CD14-positive monocyte (primary cell): Measurements from ENCODE around the gene OR7A5. TPM values are rescaled to one million over a fixed set of nuclear protein-coding genes. Genes with fewer than 3 reads are reported as not detected.

ENCODE experiments used
- DNase-seq, 3 donors: peaks; one replicate each; pipeline ENCODE4 v3.0.0-alpha.2; 2011 to 2022
- H2AFZ ChIP-seq: 2 replicates; pipeline ENCODE4 v1.6.0; 2012; ENCODE audit warnings: mild to moderate bottlenecking, low read depth, low read length, inconsistent platforms; ENCODE audit not compliant: insufficient read depth, poor library complexity, severe bottlenecking
- H3K27ac ChIP-seq, 2 donors: 1 replicate in 1 of 2; 2 replicates in 1 of 2; pipeline ENCODE4 v1.5.1; 2012 to 2013; ENCODE audit warnings: low read length in 2 of 2, control low read depth in 1 of 2, inconsistent platforms in 1 of 2, low read depth in 1 of 2, mild to moderate bottlenecking in 1 of 2
- H3K27me3 ChIP-seq, 2 donors: one replicate each; pipeline versions ENCODE4 v1.6.0 to v1.6.1; 2011 to 2013; ENCODE audit warnings: low read length in 2 of 2; ENCODE audit not compliant: control insufficient read depth in 2 of 2, insufficient read depth in 2 of 2
- H3K36me3 ChIP-seq, 2 donors: replicated peaks in 1 of 2; 1 replicate in 1 of 2; 2 replicates in 1 of 2; pipeline versions ENCODE4 v1.5.1 to v1.6.1; 2012 to 2013; ENCODE audit warnings: low read length in 2 of 2, control low read depth in 1 of 2, inconsistent platforms in 1 of 2, mild to moderate bottlenecking in 1 of 2; ENCODE audit not compliant: insufficient read depth in 2 of 2, control insufficient read depth in 1 of 2
- H3K4me1 ChIP-seq, 2 donors: 1 replicate in 1 of 2; 2 replicates in 1 of 2; pipeline versions ENCODE4 v1.5.1 to v1.6.1; 2012 to 2013; ENCODE audit warnings: low read length in 2 of 2, control low read depth in 1 of 2, inconsistent platforms in 1 of 2, mild to moderate bottlenecking in 1 of 2, moderate library complexity in 1 of 2; ENCODE audit not compliant: insufficient read depth in 2 of 2, control insufficient read depth in 1 of 2
- H3K4me2 ChIP-seq: replicated peaks from 2 replicates; pipeline ENCODE3; 2012; ENCODE audit warnings: low read length, moderate library complexity, mild to moderate bottlenecking; ENCODE audit not compliant: poor library complexity, severe bottlenecking; ENCODE audit errors: extremely low read depth
- H3K4me3 ChIP-seq, 3 experiments: fragments of 200-600 bp in 1 of 3; sonication (generic) in 1 of 3; replicated peaks in 1 of 3; 1 replicate in 2 of 3; 2 replicates in 1 of 3; pipeline ENCODE4 v1.5.1; 2011 to 2013; ENCODE audit warnings: low read length in 3 of 3, mild to moderate bottlenecking in 3 of 3, control low read depth in 2 of 3, low read depth in 2 of 3, inconsistent platforms in 1 of 3, moderate library complexity in 1 of 3
- H3K79me2 ChIP-seq: 2 replicates; pipeline ENCODE4 v1.6.0; 2012; ENCODE audit warnings: mild to moderate bottlenecking, control low read depth, inconsistent platforms, low read length, moderate library complexity; ENCODE audit not compliant: insufficient read depth
- H3K9ac ChIP-seq: 2 replicates; pipeline ENCODE4 v1.6.0; 2017; ENCODE audit warnings: low read length, mild to moderate bottlenecking; ENCODE audit not compliant: insufficient read depth, poor library complexity, severe bottlenecking
- H3K9me3 ChIP-seq, 2 donors: replicated peaks in 1 of 2; 1 replicate in 1 of 2; 2 replicates in 1 of 2; pipeline versions ENCODE4 v1.5.1 to v1.6.1; 2012 to 2013; ENCODE audit warnings: low read length in 2 of 2, control low read depth in 1 of 2; ENCODE audit not compliant: control insufficient read depth in 1 of 2, insufficient read depth in 1 of 2
- H4K20me1 ChIP-seq: 2 replicates; pipeline ENCODE4 v1.6.0; 2012; ENCODE audit warnings: mild to moderate bottlenecking, low read length, control low read depth, moderate library complexity; ENCODE audit not compliant: insufficient read depth
- H3K27ac Mint-ChIP-seq, 7 donors: one replicate each; pipeline ENCODE4 v1.8.0; 2020; ENCODE audit warnings: mild to moderate bottlenecking in 7 of 7, mixed read lengths in 7 of 7, moderate library complexity in 6 of 7, inconsistent platforms in 2 of 7
- H3K27me3 Mint-ChIP-seq, 3 donors: one replicate each; pipeline ENCODE4 v1.8.0; 2021 to 2022; ENCODE audit warnings: low read depth in 3 of 3, mild to moderate bottlenecking in 3 of 3, mixed read lengths in 3 of 3, moderate library complexity in 3 of 3, inconsistent platforms in 1 of 3
- H3K36me3 Mint-ChIP-seq, 2 donors: one replicate each; pipeline ENCODE4 v1.8.0; 2020; ENCODE audit warnings: mixed read lengths in 2 of 2, inconsistent platforms in 1 of 2, mild to moderate bottlenecking in 1 of 2
- H3K4me1 Mint-ChIP-seq: one replicate; pipeline ENCODE4 v1.8.0; 2020; ENCODE audit warnings: mild to moderate bottlenecking, mixed read lengths
- H3K4me3 Mint-ChIP-seq, 2 donors: one replicate each; pipeline ENCODE4 v1.8.0; 2020; ENCODE audit warnings: mild to moderate bottlenecking in 2 of 2, mixed read lengths in 2 of 2, moderate library complexity in 1 of 2
- H3K9me3 Mint-ChIP-seq, 7 donors: one replicate each; pipeline ENCODE4 v1.8.0; 2020 to 2022; ENCODE audit warnings: mixed read lengths in 7 of 7, mild to moderate bottlenecking in 6 of 7, moderate library complexity in 6 of 7, inconsistent platforms in 2 of 7
- WGBS: methylation state at CpG from one replicate; pipeline ENCODE4 v1.1.5; 2013; ENCODE audit warnings: missing lambda C conversion rate; ENCODE audit not compliant: insufficient coverage; 5-methylcytosine and 5-hydroxymethylcytosine counted together
- intact Hi-C, 2 donors: fragments of 100-400 bp; cut with micrococcal nuclease; formaldehyde crosslinking; loops; one replicate each; pipeline versions ENCODE4 v1.15.0 to v1.15.1; 2023
- polyA plus RNA-seq, 3 donors: library from polyadenylated mRNA; depleted of rRNA in 1 of 3; unstranded in 2 of 3; stranded (reverse) in 1 of 3; fragments of 300-500 nt in 2 of 3; fragments of >200 nt in 1 of 3; fragmentation: Illumina TruSeq in 2 of 3; gene quantifications; 1 replicate in 2 of 3; 2 replicates in 1 of 3; pipeline ENCODE4 v1.2.3, GENCODE V29; 2012 to 2021
- TF ChIP-seq, protein P1 (sequence below): fragments of 200-600 bp; IDR thresholded peaks from one replicate; pipeline ENCODE4 v1.8.0; 2022; ENCODE audit warnings: antibody characterized with exemption, mild to moderate bottlenecking

OR7A5 gene
- polyA plus RNA-seq, 3 donors: not detected

DNA sequence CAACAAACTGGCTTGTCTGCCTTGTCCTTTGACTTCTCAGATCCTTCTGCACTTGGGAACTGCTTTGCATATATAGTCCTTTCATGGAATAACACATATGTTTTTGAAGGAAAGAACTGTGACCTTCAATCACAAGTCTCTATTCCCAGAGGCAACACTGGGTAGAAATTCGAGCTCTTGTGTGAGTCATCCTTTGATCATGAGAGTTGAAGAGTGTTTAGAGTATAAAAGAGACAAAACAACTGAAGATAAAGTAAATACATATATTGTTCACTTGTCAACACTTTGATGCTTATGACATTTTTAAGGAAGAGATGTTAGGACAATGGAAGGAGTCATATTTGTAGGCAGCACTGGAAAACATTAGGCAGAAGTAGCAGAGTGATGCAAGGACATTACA is 5.2 kb upstream of the OR7A5 start:
- Histone ChIP-seq H3K9ac (no peak overlapping the region), H3K9me3 (no peaks in the 10 kb centered on the region), H3K79me2 (no peaks in the 10 kb centered on the region), H3K27ac (no peak overlapping the region), H3K27me3 (no peaks in the 10 kb centered on the region), H3K4me3 (no peak overlapping the region), H4K20me1 (no peaks in the 10 kb centered on the region), H3K4me1 (no peaks in the 10 kb centered on the region), H3K4me2 (no peak overlapping the region), H3K36me3 (no peaks in the 10 kb centered on the region), H2AFZ (no peak overlapping the region)
- intact Hi-C loops: no loop called here
- H3K36me3 Mint-ChIP-seq: no peaks in the 10 kb centered on the region
- H3K27me3 Mint-ChIP-seq: peaks cover 2 to 8% (median 6%) of the 10 kb centered on the region in 3 donors
- no peak for DNase-seq
- peaks cover 0 to 7% (median 4%) of the 10 kb centered on the region in 7 donors for H3K9me3 Mint-ChIP-seq
- no peaks in the 10 kb centered on the region for H3K4me1 Mint-ChIP-seq
- WGBS: no CpG with 5 or more reads among the region's 1 CpG
- TF ChIP-seq, protein P1, sequence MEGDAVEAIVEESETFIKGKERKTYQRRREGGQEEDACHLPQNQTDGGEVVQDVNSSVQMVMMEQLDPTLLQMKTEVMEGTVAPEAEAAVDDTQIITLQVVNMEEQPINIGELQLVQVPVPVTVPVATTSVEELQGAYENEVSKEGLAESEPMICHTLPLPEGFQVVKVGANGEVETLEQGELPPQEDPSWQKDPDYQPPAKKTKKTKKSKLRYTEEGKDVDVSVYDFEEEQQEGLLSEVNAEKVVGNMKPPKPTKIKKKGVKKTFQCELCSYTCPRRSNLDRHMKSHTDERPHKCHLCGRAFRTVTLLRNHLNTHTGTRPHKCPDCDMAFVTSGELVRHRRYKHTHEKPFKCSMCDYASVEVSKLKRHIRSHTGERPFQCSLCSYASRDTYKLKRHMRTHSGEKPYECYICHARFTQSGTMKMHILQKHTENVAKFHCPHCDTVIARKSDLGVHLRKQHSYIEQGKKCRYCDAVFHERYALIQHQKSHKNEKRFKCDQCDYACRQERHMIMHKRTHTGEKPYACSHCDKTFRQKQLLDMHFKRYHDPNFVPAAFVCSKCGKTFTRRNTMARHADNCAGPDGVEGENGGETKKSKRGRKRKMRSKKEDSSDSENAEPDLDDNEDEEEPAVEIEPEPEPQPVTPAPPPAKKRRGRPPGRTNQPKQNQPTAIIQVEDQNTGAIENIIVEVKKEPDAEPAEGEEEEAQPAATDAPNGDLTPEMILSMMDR: no peak
- H3K4me3 Mint-ChIP-seq: no peak overlapping the region
- peak overlapping the region in 1 of 7 donors; percentile 21 for H3K27ac Mint-ChIP-seq

DNA sequence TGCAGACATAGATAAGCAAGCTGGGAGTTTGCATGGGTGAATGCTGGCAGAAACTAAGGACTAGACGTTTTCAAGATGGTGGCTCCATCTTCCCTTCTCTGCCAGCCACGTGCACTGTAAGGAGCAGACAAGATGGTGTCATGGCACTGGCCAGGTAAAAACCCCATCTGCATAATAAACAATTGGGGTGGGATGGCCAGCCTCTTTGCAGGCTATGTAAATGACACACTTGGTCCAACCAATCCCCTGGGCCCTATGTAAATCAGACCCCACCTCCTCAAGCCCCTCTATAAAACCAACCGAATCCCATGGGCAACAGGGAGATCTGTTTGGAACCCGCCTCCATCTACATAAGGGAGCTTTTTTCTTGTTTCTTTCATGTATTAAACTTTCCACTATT is 2.4 kb upstream of the OR7A5 start:
- H3K27ac Mint-ChIP-seq: no peak overlapping the region
- intact Hi-C loops: no loop called here

More for the DNA sequence above, 2.4 kb upstream of the OR7A5 start:
- H3K4me3 Mint-ChIP-seq: no peak overlapping the region
- H3K4me1 Mint-ChIP-seq: no peaks in the 10 kb centered on the region
- H3K36me3 ChIP-seq: no peaks in the 10 kb centered on the region
- H3K27ac ChIP-seq: no peak overlapping the region
- no peak overlapping the region for H3K4me2 ChIP-seq
- H3K9me3 Mint-ChIP-seq: peaks cover 0 to 7% (median 4%) of the 10 kb centered on the region in 7 donors
- H3K4me1 ChIP-seq: no peaks in the 10 kb centered on the region
- DNase-seq: no peak
- no peaks in the 10 kb centered on the region for H3K79me2 ChIP-seq
- no peaks in the 10 kb centered on the region for H3K36me3 Mint-ChIP-seq
- no peaks in the 10 kb centered on the region for H4K20me1 ChIP-seq
- 100% methylated on average over 2 of the region's 4 CpGs for WGBS
- no peaks in the 10 kb centered on the region for H3K27me3 ChIP-seq
- TF ChIP-seq, protein P1: no peak
- H2AFZ ChIP-seq: no peak overlapping the region
- no peak overlapping the region for H3K9ac ChIP-seq
- H3K4me3 ChIP-seq: no peak overlapping the region
- H3K27me3 Mint-ChIP-seq: peaks cover 1 to 10% (median 4%) of the 10 kb centered on the region in 3 donors
- no peaks in the 10 kb centered on the region for H3K9me3 ChIP-seq
